GM12878 (cell line): Measurements from ENCODE around the gene SSBP3. TPM values are rescaled to one million over a fixed set of nuclear protein-coding genes. Genes with fewer than 3 reads are reported as not detected.

Experiments
- ATAC-seq: fragments of 200-7000 bp; cut with Tn5 transposase; 3 replicates; pipeline ENCODE4 v1.9.1; 2020; ENCODE audit warnings: mild to moderate bottlenecking, moderate library complexity
- BruUV-seq: library from RNA; stranded (reverse); fragments of 400-500 nt; replicated peaks from 2 replicates; lab custom pipeline; 2021; lab: Mats Ljungman, UMichigan
- CTCF ChIA-PET: fragments of 300-600 bp; sonication (Branson Sonifier 250); formaldehyde crosslinking; extraction: SDS; loops from one replicate; lab custom pipeline; 2021; ENCODE audit warnings: inconsistent platforms; lab: Yijun Ruan, JAX
- POLR2A ChIA-PET: fragments of 350-600 bp; formaldehyde crosslinking; extraction: SDS; loops from one replicate; lab custom pipeline; 2021; ENCODE audit warnings: inconsistent platforms; lab: Charles Lee
- RAD21 ChIA-PET: fragments of 300-600 bp; sonication (Branson Sonifier 250); formaldehyde crosslinking; loops from one replicate; lab custom pipeline; 2023; ENCODE audit warnings: antibody characterized with exemption; ENCODE audit not compliant: unreplicated experiment; lab: Charles Lee
- SMC1A ChIA-PET: fragments of 300-600 bp; sonication (Branson Sonifier 250); formaldehyde crosslinking; loops from one replicate; lab custom pipeline; 2023; ENCODE audit not compliant: unreplicated experiment, uncharacterized antibody; lab: Charles Lee
- DNase-seq: peaks from one replicate; pipeline ENCODE4 v3.0.0-alpha.2; 2011; ENCODE audit warnings: low read depth, low spot score
- FAIRE-seq: peaks from 3 replicates; lab custom pipeline; 2011; peaks lifted over from hg19 to GRCh38; lab: Jason Lieb, UNC
- H2AFZ ChIP-seq: 2 replicates; pipeline ENCODE4 v1.6.0; 2011; ENCODE audit warnings: low read depth, low read length, control low read depth; ENCODE audit not compliant: control insufficient read depth
- H3K27ac ChIP-seq: 2 replicates; pipeline ENCODE4 v1.5.1; 2011; ENCODE audit warnings: control low read depth; ENCODE audit not compliant: control insufficient read depth, insufficient read depth
- H3K27me3 ChIP-seq, 2 experiments: replicated peaks in 1 of 2; 2 replicates each; pipeline versions ENCODE4 v1.6.0 to v1.6.1; 2011; ENCODE audit warnings: low read length in 1 of 2; ENCODE audit not compliant: control insufficient read depth in 2 of 2, insufficient read depth in 2 of 2
- H3K36me3 ChIP-seq, 2 experiments: 2 replicates each; pipeline ENCODE4 v1.5.1; 2011; ENCODE audit warnings: low read length in 1 of 2; ENCODE audit not compliant: control insufficient read depth in 2 of 2, insufficient read depth in 2 of 2
- H3K4me1 ChIP-seq: 2 replicates; pipeline ENCODE4 v1.6.1; 2011; ENCODE audit warnings: mild to moderate bottlenecking, low read length, moderate library complexity, mixed read lengths; ENCODE audit not compliant: control insufficient read depth, insufficient read depth
- H3K4me2 ChIP-seq: 2 replicates; pipeline ENCODE4 v1.6.0; 2011; ENCODE audit warnings: control low read depth; ENCODE audit not compliant: control insufficient read depth, insufficient read depth
- H3K4me3 ChIP-seq: fragments of 200-600 bp; sonication (generic); 2 replicates; pipeline ENCODE4 v1.5.1; 2016
- H3K79me2 ChIP-seq: 2 replicates; pipeline ENCODE4 v1.6.0; 2011; ENCODE audit warnings: low read length; ENCODE audit not compliant: control insufficient read depth, insufficient read depth
- H3K9ac ChIP-seq: 2 replicates; pipeline ENCODE4 v1.8.0; 2011; ENCODE audit warnings: low read length, control low read depth, mixed read lengths; ENCODE audit not compliant: control insufficient read depth, insufficient read depth
- H3K9me3 ChIP-seq: replicated peaks from 3 replicates; pipeline ENCODE4 v1.5.1; 2011; ENCODE audit warnings: mild to moderate bottlenecking, low read length; ENCODE audit not compliant: control insufficient read depth, insufficient read depth
- H4K20me1 ChIP-seq: 2 replicates; pipeline ENCODE4 v1.6.0; 2011; ENCODE audit not compliant: control insufficient read depth, insufficient read depth
- CBFB ChIP-seq: IDR thresholded peaks from 2 replicates; pipeline ENCODE4 v1.6.1; 2016; ENCODE audit warnings: antibody characterized with exemption, low read depth
- CEBPB ChIP-seq, 2 experiments: fragments of 150-350 bp in 1 of 2; IDR thresholded peaks; 2 replicates each; pipeline ENCODE4 v1.6.1; 2012 to 2014; ENCODE audit warnings: low read depth in 2 of 2, low read length in 2 of 2, borderline replicate concordance in 1 of 2, inconsistent platforms in 1 of 2
- CEBPZ ChIP-seq: fragments of 150-350 bp; IDR thresholded peaks from 2 replicates; pipeline ENCODE4 v1.6.1; 2016; ENCODE audit warnings: low read depth, low read length
- LARP7 ChIP-seq: fragments of 450-650 bp; IDR thresholded peaks from 2 replicates; pipeline ENCODE4 v1.6.1; 2017; ENCODE audit warnings: mild to moderate bottlenecking
- MEF2A ChIP-seq: IDR thresholded peaks from 2 replicates; pipeline ENCODE4 v1.6.1; 2011; ENCODE audit warnings: low read depth, mild to moderate bottlenecking, low read length, moderate library complexity; ENCODE audit not compliant: insufficient read depth
- NKRF ChIP-seq: fragments of 450-650 bp; conservative IDR thresholded peaks from 2 replicates; pipeline ENCODE4 v1.6.1; 2017; ENCODE audit warnings: mild to moderate bottlenecking, moderate library complexity
- PAX8 ChIP-seq: fragments of 450-650 bp; IDR thresholded peaks from 2 replicates; pipeline ENCODE4 v1.6.1; 2017; ENCODE audit warnings: mild to moderate bottlenecking, moderate library complexity
- RBBP5 ChIP-seq: fragments of 200-600 bp; sonication (generic); conservative IDR thresholded peaks from 2 replicates; pipeline ENCODE4 v1.6.1; 2016
- WGBS: methylation state at CpG from one replicate; pipeline ENCODE4 v1.1.6; 2016; ENCODE audit warnings: low lambda C conversion rate; ENCODE audit not compliant: insufficient replicate concordance, insufficient coverage; ENCODE audit errors: missing lambda C conversion rate; 5-methylcytosine and 5-hydroxymethylcytosine counted together
- in situ Hi-C: fragments of 300-500 bp; cut with MboI; formaldehyde crosslinking; loops from 9 replicates; pipeline ENCODE4 v1.14.3; 2018; ENCODE audit warnings: mixed read lengths
- intact Hi-C: fragments of 100-400 bp; cut with micrococcal nuclease; formaldehyde crosslinking; loops from one replicate; pipeline ENCODE4 v1.14.2; 2022; ENCODE audit not compliant: unreplicated experiment
- polyA plus RNA-seq, 11 experiments: library from polyadenylated mRNA; depleted of rRNA in 4 of 11; unstranded in 6 of 11; stranded (reverse) in 5 of 11; fragments of >200 nt; fragmentation: Nextera tagmentation in 4 of 11; fragmentation: Illumina TruSeq in 1 of 11; extraction: Ambion mirVana in 4 of 11; extraction: Trizol in 1 of 11; gene quantifications; 1 replicate in 1 of 11; 2 replicates in 10 of 11; pipeline versions ENCODE4 v1.2.1 to v1.2.3, GENCODE V29; 2011 to 2016; ENCODE audit warnings: inconsistent platforms in 2 of 11, missing spikeins in 2 of 11, low read depth in 1 of 11
- total RNA-seq, 4 experiments: library from RNA; depleted of rRNA in 3 of 4; stranded (reverse); fragments of >200 nt in 3 of 4; fragmentation: Illumina TruSeq in 1 of 4; extraction: Trizol in 1 of 4; gene quantifications; 2 replicates each; pipeline versions ENCODE4 v1.2.1 to v1.2.3, GENCODE V29; 2013 to 2021

SSBP3 gene
- total and polyA plus RNA-seq, 10 of the 15 experiments (the other 5 are each of a cell fraction or from before 2014, with no cell fraction given): 4.1 to 51.7 (median 17.1) TPM

DNA sequence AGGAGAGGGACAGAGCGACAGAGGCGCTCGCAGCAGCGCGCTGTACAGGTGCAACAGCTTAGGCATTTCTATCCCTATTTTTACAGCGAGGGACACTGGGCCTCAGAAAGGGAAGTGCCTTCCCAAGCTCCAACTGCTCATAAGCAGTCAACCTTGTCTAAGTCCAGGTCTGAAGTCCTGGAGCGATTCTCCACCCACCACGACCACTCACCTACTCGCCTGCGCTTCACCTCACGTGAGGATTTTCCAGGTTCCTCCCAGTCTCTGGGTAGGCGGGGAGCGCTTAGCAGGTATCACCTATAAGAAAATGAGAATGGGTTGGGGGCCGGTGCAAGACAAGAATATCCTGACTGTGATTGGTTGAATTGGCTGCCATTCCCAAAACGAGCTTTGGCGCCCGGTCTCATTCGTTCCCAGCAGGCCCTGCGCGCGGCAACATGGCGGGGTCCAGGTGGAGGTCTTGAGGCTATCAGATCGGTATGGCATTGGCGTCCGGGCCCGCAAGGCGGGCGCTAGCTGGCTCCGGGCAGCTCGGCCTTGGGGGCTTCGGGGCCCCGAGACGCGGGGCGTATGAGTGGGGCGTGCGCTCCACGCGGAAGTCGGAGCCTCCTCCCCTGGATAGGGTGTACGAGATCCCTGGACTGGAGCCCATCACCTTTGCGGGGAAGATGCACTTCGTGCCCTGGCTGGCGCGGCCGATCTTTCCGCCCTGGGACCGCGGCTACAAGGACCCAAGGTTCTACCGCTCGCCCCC is 206.3 kb downstream of the SSBP3 start, which contains the start of the genes CYB5RL and MRPL37 (continued):
- TF ChIP-seq CEBPZ (peak; percentile 57; the same call in 1 of the 2 replicates), MEF2A (no peak), CEBPB (IDR thresholded peaks at IDR 0.05; ENCODE audit: borderline replicate concordance in 1 of 2, low read depth in 2 of 2, low read length in 2 of 2) (no peak)

DNA sequence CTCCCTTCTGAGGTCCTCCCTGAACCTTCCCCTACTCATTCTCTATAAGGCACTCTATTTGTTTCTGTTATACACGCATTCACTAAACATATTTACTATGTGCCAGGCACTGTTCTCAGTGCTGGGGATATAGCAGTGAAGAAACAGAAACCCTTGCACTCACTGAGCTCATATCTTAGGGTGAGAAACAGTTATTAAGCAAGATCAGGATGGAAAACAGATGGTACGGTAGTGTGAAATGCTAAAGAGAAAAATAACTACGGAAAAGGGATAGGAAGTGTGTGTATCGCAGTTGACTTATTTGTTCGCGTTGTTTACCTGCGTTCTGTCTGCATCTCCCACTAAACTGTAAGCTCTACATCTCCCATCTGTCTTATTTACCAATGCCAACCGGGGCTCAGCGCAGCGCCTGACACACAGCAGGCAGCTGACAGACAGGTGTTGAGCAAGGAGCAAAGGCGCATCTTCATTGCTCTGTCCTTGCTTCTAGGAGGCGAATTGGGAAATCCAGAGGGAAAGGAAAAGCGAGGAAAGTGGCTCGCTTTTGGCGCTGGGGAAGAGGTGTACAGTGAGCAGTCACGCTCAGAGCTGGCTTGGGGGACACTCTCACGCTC is 206.9 kb downstream of the SSBP3 start:
- ChIA-PET RAD21 (interaction anchor here (0.5 to 2.3 kb wide), 7 partner anchors 18 to 290 kb away, joined by 3 to 9 read pairs (median 4); partner anchors contain the start of gene IFT25), CTCF (interaction anchor here (2.6 to 3.5 kb wide), 2 partner anchors 17 to 290 kb away, joined by 12 to 16 read pairs; no protein-coding TSS in a partner anchor), POLR2A (interaction anchor here (0.6 to 1.1 kb wide), 6 partner anchors 9 to 290 kb away, joined by 3 to 9 read pairs (median 4); partner anchors contain the start of genes IFT25 and SSBP3), SMC1A (interaction anchor here (0.7 to 1.6 kb wide), 3 partner anchors 9 to 18 kb away, joined by 3 to 4 read pairs (median 3); no protein-coding TSS in a partner anchor)
- DNase-seq (no peak), ATAC-seq (peak; percentile 4), FAIRE-seq (no peak)
- H3K27me3 ChIP-seq: no peaks in the 10 kb centered on the region
- H3K4me1 ChIP-seq: 0 out of 2 replicates have a peak, but pooled peaks cover 5% of the 10 kb centered on the region
- H2AFZ ChIP-seq: peak overlapping the region; percentile 92
- in situ Hi-C loops (no loop called here), intact Hi-C loops (no loop called here)
- no peaks in the 10 kb centered on the region for H3K9me3 ChIP-seq
- H3K27ac ChIP-seq: peak overlapping the region; percentile 29
- BruUV-seq: TSS peak; percentile 90
- peak overlapping the region; percentile 78 for H3K9ac ChIP-seq
- H3K79me2 ChIP-seq: peaks cover 41% of the 10 kb centered on the region
- WGBS: 26% methylated on average over 17 of the region's 17 CpGs
- peak overlapping the region; percentile 92 for H3K4me2 ChIP-seq
- peaks cover 0 to 8% of the 10 kb centered on the region in 2 experiments; a peak in 3 of 4 replicates for H3K36me3 ChIP-seq
- H4K20me1 ChIP-seq: no peaks in the 10 kb centered on the region
- H3K4me3 ChIP-seq: peak overlapping the region; percentile 88
- TF ChIP-seq LARP7: peak; percentile 56; the same call in 1 of the 2 replicates
- no peak for TF ChIP-seq PAX8
- TF ChIP-seq NKRF: 0 out of 2 replicates have a peak, but pooled peaks have one; percentile 15
- no peak for TF ChIP-seq CBFB
- no peak for TF ChIP-seq RBBP5
